ENCODE measurements around the gene PXMP4. TPM values are rescaled to one million over a fixed set of nuclear protein-coding genes. Genes with fewer than 3 reads are reported as not detected.

PXMP4 gene
- total RNA-seq, 1 experiment from 2014 or later, result 19.1 TPM

DNA sequence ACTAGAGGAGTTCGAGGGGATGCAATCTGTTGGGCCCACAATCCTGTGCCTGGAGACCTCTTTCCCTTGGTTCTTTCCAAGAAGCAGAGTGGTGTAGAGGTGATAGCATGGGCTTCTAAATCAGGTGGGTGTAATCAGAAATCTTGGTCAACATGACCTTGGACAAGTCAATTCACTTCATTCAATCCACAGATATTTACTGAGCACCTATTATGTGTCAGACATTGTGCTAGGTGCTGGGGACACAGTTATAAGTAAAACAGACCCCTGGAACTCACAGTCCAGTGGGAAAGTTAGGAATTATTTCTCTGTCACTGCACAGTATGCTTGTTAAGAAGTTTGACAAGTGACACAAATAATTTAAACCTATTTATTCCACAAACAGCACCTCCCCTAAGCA is 30.6 kb downstream of the PXMP4 start:
- Histone ChIP-seq H3K27me3 (ENCODE audit: insufficient read depth, low read depth) (no peaks in the 10 kb centered on the region), H3K79me2 (ENCODE audit: low read depth) (peaks cover 11% of the 10 kb centered on the region), H3K4me2 (peak overlapping the region; percentile 48; the same call in 1 of the 2 replicates), H4K20me1 (ENCODE audit: insufficient read depth) (no peaks in the 10 kb centered on the region), H3K27ac (no peak overlapping the region), H3K36me3 (ENCODE audit: low read depth) (no peaks in the 10 kb centered on the region), H3F3A (ENCODE audit: insufficient read depth, low read depth) (peaks cover 16% of the 10 kb centered on the region; the same call in 1 of the 2 replicates), H2AFZ (no peak overlapping the region), H3K9me2 (ENCODE audit: insufficient read depth) (no peaks in the 10 kb centered on the region), H3K9me3 (ENCODE audit: insufficient read depth, low read depth) (no peaks in the 10 kb centered on the region), H3K4me1 (replicated peaks; ENCODE audit: insufficient read depth) (peaks cover 25% of the 10 kb centered on the region), H3K4me3 (no peak overlapping the region)
- BruUV-seq (replicated peaks), result no TSS peak
- ChIA-PET POLR2A (ENCODE audit: unreplicated experiment) (no interaction called here), CTCF (no interaction called here)
- no peak for TF ChIP-seq EZH2 (IDR thresholded peaks at IDR 0.05; ENCODE audit: low read depth)
- TF ChIP-seq, protein P1, sequence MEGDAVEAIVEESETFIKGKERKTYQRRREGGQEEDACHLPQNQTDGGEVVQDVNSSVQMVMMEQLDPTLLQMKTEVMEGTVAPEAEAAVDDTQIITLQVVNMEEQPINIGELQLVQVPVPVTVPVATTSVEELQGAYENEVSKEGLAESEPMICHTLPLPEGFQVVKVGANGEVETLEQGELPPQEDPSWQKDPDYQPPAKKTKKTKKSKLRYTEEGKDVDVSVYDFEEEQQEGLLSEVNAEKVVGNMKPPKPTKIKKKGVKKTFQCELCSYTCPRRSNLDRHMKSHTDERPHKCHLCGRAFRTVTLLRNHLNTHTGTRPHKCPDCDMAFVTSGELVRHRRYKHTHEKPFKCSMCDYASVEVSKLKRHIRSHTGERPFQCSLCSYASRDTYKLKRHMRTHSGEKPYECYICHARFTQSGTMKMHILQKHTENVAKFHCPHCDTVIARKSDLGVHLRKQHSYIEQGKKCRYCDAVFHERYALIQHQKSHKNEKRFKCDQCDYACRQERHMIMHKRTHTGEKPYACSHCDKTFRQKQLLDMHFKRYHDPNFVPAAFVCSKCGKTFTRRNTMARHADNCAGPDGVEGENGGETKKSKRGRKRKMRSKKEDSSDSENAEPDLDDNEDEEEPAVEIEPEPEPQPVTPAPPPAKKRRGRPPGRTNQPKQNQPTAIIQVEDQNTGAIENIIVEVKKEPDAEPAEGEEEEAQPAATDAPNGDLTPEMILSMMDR (conservative IDR thresholded peaks at IDR 0.05), result no peak
- intact Hi-C loops (cut with micrococcal nuclease; ENCODE audit: unreplicated experiment), result no loop called here
- no peak for DNase-seq

DNA sequence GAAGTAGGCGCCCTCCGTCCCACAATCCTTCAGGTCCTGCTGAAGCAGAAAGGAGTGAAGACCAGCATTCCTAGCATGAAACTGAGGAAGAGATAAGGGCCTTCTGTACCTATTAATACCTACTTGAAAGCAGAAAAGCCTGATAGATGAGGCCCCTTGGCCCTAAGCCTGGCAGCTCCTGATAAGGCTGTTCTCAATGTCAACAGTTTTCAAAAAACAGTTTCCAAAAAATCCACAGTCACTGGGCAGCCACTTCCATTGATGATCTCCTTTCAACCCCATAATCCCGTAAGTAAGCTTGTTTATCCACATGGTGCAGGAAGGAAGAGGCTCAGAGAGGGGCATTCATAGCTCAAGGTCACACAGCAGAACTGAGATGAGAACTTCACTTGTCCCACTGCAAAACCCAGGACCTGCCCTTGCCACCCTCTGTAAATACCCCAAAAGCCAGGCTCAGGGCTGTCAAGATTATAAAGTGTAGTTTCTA is 31.1 kb downstream of the PXMP4 start:
- DNase-seq, result peak in 1 of 2 experiments; percentile 17
- no peaks in the 10 kb centered on the region for H3K36me3 ChIP-seq (ENCODE audit: low read depth)
- peaks cover 30% of the 10 kb centered on the region for H3K4me1 ChIP-seq (replicated peaks; ENCODE audit: insufficient read depth)
- no peaks in the 10 kb centered on the region for H4K20me1 ChIP-seq (ENCODE audit: insufficient read depth)
- peaks cover 16% of the 10 kb centered on the region; the same call in 1 of the 2 replicates for H3F3A ChIP-seq (ENCODE audit: insufficient read depth, low read depth)
- POLR2A ChIA-PET (ENCODE audit: unreplicated experiment), result no interaction called here
- no TSS peak for BruUV-seq (replicated peaks)
- H3K4me2 ChIP-seq, result no peak overlapping the region
- H3K79me2 ChIP-seq (ENCODE audit: low read depth), result peaks cover 16% of the 10 kb centered on the region
- no peaks in the 10 kb centered on the region for H3K9me2 ChIP-seq (ENCODE audit: insufficient read depth)
- H2AFZ ChIP-seq, result no peak overlapping the region
- no peak overlapping the region for H3K27ac ChIP-seq
- no peak for TF ChIP-seq EZH2 (IDR thresholded peaks at IDR 0.05; ENCODE audit: low read depth)
- TF ChIP-seq, protein P1 (conservative IDR thresholded peaks at IDR 0.05), result no peak
- H3K9me3 ChIP-seq (ENCODE audit: insufficient read depth, low read depth), result no peaks in the 10 kb centered on the region
- intact Hi-C loops (cut with micrococcal nuclease; ENCODE audit: unreplicated experiment), result no loop called here
- no peaks in the 10 kb centered on the region for H3K27me3 ChIP-seq (ENCODE audit: insufficient read depth, low read depth)
- CTCF ChIA-PET, result no interaction called here
- H3K4me3 ChIP-seq, result no peak overlapping the region

DNA sequence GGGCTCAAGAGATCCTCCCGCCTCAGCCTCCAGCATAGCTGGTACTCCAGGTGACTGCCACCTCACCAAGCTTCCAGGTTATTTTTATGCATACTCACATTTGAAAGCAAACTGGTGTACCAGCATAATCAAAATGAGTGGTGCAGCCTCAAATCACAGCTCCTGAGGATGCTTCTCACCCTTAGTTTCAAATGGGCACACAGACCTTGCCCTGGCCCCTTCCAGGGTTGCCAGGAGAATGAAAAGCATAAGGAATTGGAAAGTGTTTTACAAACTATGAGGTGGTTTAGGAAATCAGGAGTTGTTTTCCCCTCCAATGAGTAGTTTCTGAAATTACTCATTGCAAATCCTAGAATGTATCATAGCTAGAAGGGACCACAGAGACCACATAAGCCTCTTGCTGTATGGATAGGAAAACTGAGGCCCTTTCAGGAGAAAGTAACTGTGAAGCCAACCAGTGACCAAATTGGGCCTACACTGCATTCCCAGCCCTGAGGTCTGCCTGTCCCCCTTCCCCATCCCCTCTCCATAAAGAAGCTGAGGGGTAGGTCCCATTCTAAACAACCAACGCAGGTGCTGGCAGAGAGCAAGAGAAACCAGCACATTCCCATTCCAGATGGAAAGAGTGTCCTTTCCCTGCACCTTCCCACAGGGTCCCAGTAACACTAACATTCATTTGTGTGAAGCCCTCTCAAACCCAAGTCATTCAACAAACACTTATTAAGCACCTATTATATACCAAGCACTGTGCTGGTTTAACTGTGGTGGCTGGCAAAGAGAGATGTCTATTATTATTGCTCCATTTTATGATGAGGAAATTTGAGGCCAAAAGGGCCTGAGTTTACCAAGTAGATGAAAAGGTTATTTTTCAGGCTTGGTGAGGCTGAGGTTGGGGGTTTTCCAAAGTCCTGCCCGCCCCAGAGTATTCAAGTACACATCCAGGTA is 31.8 kb downstream of the PXMP4 start:
- TF ChIP-seq EZH2 (IDR thresholded peaks at IDR 0.05; ENCODE audit: low read depth), result no peak
- TF ChIP-seq, protein P1 (conservative IDR thresholded peaks at IDR 0.05), result no peak

More for the DNA sequence above, 31.8 kb downstream of the PXMP4 start:
- Histone ChIP-seq H3K36me3 (ENCODE audit: low read depth) (no peaks in the 10 kb centered on the region), H3K27ac (no peak overlapping the region), H3K4me1 (replicated peaks; ENCODE audit: insufficient read depth) (peaks cover 33% of the 10 kb centered on the region), H3K4me2 (no peak overlapping the region), H3K9me3 (ENCODE audit: insufficient read depth, low read depth) (no peaks in the 10 kb centered on the region), H2AFZ (no peak overlapping the region), H3F3A (ENCODE audit: insufficient read depth, low read depth) (peaks cover 16% of the 10 kb centered on the region; the same call in 1 of the 2 replicates), H3K27me3 (ENCODE audit: insufficient read depth, low read depth) (no peaks in the 10 kb centered on the region), H3K79me2 (ENCODE audit: low read depth) (peaks cover 19% of the 10 kb centered on the region), H4K20me1 (ENCODE audit: insufficient read depth) (no peaks in the 10 kb centered on the region), H3K4me3 (no peak overlapping the region), H3K9me2 (ENCODE audit: insufficient read depth) (no peaks in the 10 kb centered on the region)
- intact Hi-C loops (cut with micrococcal nuclease; ENCODE audit: unreplicated experiment), result no loop called here
- POLR2A ChIA-PET (ENCODE audit: unreplicated experiment), result no interaction called here
- CTCF ChIA-PET, result no interaction called here
- peak in 1 of 2 experiments; percentile 1 for DNase-seq
- BruUV-seq (replicated peaks), result no TSS peak

Data from PC-9 (cell line).